MCF 10A (cell line): ENCODE results near the gene LARP4B. TPM values are rescaled to one million over a fixed set of nuclear protein-coding genes. Genes with fewer than 3 reads are reported as not detected.

Source experiments
- BruUV-seq: library from RNA; stranded (reverse); fragments of 400-500 nt; replicated peaks from 2 replicates; lab custom pipeline; 2021; lab: Mats Ljungman, UMichigan
- CTCF ChIA-PET: fragments of 300-600 bp; sonication (Branson Sonifier 250); formaldehyde crosslinking; extraction: SDS; loops from one replicate; lab custom pipeline; 2021; ENCODE audit warnings: antibody characterized with exemption, inconsistent platforms; lab: Yijun Ruan, JAX
- POLR2A ChIA-PET: fragments of 300-600, 350-650 bp; sonication (Branson Sonifier 250); formaldehyde crosslinking; extraction: SDS; loops from one replicate; lab custom pipeline; 2020; ENCODE audit warnings: antibody characterized with exemption, inconsistent platforms; lab: Yijun Ruan, JAX
- DNase-seq: peaks from one replicate; pipeline ENCODE4 v3.0.0-alpha.2; 2018; ENCODE audit not compliant: unreplicated experiment
- H3K27ac Mint-ChIP-seq: one replicate; pipeline ENCODE4 v1.8.0; 2022; ENCODE audit warnings: mild to moderate bottlenecking, low read depth, mixed read lengths; ENCODE audit not compliant: unreplicated experiment
- H3K27me3 Mint-ChIP-seq: one replicate; pipeline ENCODE4 v1.8.0; 2022; ENCODE audit warnings: mixed read lengths; ENCODE audit not compliant: insufficient read depth, unreplicated experiment
- H3K36me3 Mint-ChIP-seq: one replicate; pipeline ENCODE4 v1.8.0; 2022; ENCODE audit warnings: mild to moderate bottlenecking, moderate library complexity, mixed read lengths; ENCODE audit not compliant: insufficient read depth, unreplicated experiment
- H3K4me1 Mint-ChIP-seq: one replicate; pipeline ENCODE4 v1.8.0; 2022; ENCODE audit warnings: mixed read lengths; ENCODE audit not compliant: insufficient read depth, unreplicated experiment
- H3K4me3 Mint-ChIP-seq: one replicate; pipeline ENCODE4 v1.8.0; 2022; ENCODE audit warnings: mild to moderate bottlenecking, moderate library complexity, mixed read lengths; ENCODE audit not compliant: unreplicated experiment
- H3K9me3 Mint-ChIP-seq: one replicate; pipeline ENCODE4 v1.8.0; 2022; ENCODE audit warnings: mixed read lengths; ENCODE audit not compliant: unreplicated experiment
- CTCF ChIP-seq: fragments of 200-600 bp; IDR thresholded peaks from one replicate; pipeline ENCODE4 v1.8.0; 2022; ENCODE audit warnings: antibody characterized with exemption, mild to moderate bottlenecking; ENCODE audit not compliant: unreplicated experiment
- intact Hi-C: fragments of 100-400 bp; cut with micrococcal nuclease; formaldehyde crosslinking; loops from 2 replicates; pipeline ENCODE4 v1.14.1; 2022
- total RNA-seq: library from RNA; stranded (reverse); gene quantifications from 2 replicates; pipeline ENCODE4 v1.2.3, GENCODE V29; 2022

The LARP4B gene
- total RNA-seq, 1 experiment from 2014 or later: 131 TPM

DNA sequence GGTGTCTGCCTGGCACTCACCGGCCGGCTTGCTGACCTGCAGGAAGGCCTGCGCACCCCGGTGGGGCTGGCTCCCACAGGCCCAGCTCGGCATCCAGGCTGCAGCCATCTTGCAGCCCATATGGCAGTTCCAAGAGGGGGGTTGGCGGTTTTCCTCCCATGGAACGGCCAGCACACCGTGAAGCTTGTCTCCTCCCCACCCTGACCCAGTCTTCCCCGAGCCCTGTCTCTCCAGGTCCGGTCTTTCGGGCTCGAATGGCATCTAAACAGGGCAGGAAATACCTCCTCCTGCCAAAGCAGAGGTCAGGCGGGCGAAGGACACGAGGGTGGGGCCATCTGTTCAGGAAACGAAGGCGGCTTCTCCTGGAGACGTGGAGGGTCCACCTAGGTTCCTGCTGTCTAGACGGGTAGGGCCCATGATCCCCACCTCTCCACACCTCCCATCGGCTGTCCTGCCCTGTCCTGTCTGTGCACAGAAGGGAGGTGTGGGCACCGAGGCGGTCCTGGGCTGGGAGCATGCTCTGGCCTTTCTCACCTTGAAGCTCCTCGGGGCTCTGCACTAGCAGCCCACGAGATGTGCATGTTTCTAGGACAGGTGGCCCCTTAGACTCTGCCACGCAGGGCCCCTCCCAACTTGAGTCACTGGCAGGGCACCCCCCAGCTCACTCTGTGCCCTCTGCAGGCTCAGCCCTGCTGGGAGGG, 128.3 kb downstream of the LARP4B start:
- DNase-seq: no peak
- no peak for TF ChIP-seq CTCF
- Mint-ChIP-seq H3K27ac (no peak overlapping the region), H3K9me3 (peaks cover 14% of the 10 kb centered on the region), H3K4me1 (no peaks in the 10 kb centered on the region), H3K36me3 (peaks cover 33% of the 10 kb centered on the region), H3K4me3 (no peak overlapping the region), H3K27me3 (no peaks in the 10 kb centered on the region)
- no TSS peak for BruUV-seq
- CTCF ChIA-PET: interaction anchor here (0.8 to 1.6 kb wide), 2 partner anchors 18 to 292 kb away, joined by 3 to 5 read pairs; no protein-coding TSS in a partner anchor
- POLR2A ChIA-PET: no interaction called here
- intact Hi-C loops: no loop called here

GRCh38 chr10:802506-802905, 129.0 kb downstream of the LARP4B start:
- TF ChIP-seq CTCF: no peak
- BruUV-seq: no TSS peak
- Mint-ChIP-seq H3K4me1 (no peaks in the 10 kb centered on the region), H3K27me3 (no peaks in the 10 kb centered on the region), H3K27ac (no peak overlapping the region), H3K4me3 (no peak overlapping the region), H3K9me3 (peaks cover 17% of the 10 kb centered on the region), H3K36me3 (peaks cover 30% of the 10 kb centered on the region)
- CTCF ChIA-PET: interaction anchor here (0.8 to 1.6 kb wide), 3 partner anchors 17 to 291 kb away, joined by 3 to 5 read pairs (median 3); no protein-coding TSS in a partner anchor
- no peak for DNase-seq
- intact Hi-C loops: no loop called here
- POLR2A ChIA-PET: no interaction called here

GRCh38 chr10:797179-797578, 134.3 kb downstream of the LARP4B start:
- no peaks in the 10 kb centered on the region for H3K27me3 Mint-ChIP-seq
- no TSS peak for BruUV-seq
- ChIA-PET CTCF (no interaction called here), POLR2A (no interaction called here)
- DNase-seq: no peak
- H3K4me3 Mint-ChIP-seq: no peak overlapping the region
- TF ChIP-seq CTCF: no peak
- peaks cover 16% of the 10 kb centered on the region for H3K36me3 Mint-ChIP-seq
- no peak overlapping the region for H3K27ac Mint-ChIP-seq
- intact Hi-C loops: no loop called here
- H3K9me3 Mint-ChIP-seq: peaks cover 24% of the 10 kb centered on the region
- H3K4me1 Mint-ChIP-seq: no peaks in the 10 kb centered on the region

DNA sequence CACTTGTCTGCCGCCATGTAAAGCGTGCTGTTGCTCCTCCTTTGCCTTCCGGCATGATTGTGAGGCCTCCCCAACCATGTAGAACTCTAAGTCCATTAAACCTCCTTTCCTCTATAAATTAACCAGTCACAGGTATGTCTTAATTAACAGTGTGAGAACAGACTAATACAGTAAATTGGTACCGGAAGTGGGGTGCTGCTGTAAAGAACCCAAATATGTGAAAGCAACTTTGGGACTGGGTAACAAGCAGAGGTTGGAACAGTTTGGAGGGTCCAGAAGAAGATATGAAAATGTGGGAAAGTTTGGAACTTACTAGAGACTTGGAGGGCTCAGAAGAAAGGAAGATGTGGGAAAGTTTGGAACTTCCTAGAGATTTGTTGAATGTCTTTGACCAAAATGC, 135.3 kb downstream of the LARP4B start:
- no TSS peak for BruUV-seq
- no peak overlapping the region for H3K27ac Mint-ChIP-seq

More for the DNA sequence above, 135.3 kb downstream of the LARP4B start:
- Mint-ChIP-seq H3K36me3 (peaks cover 10% of the 10 kb centered on the region), H3K27me3 (no peaks in the 10 kb centered on the region), H3K4me3 (no peak overlapping the region), H3K9me3 (peaks cover 24% of the 10 kb centered on the region), H3K4me1 (no peaks in the 10 kb centered on the region)
- ChIA-PET CTCF (no interaction called here), POLR2A (interaction anchor here (1.4 kb wide), 1 partner anchor 15 kb away, joined by 3 read pairs; no protein-coding TSS in a partner anchor)
- no peak for DNase-seq
- TF ChIP-seq CTCF: no peak
- intact Hi-C loops: no loop called here
